NCI-H187 (cell line): ENCODE data around the gene PCYT1B.
A peak's percentile ranks its signal among the peaks of the same experiment; 100 is the strongest.
"Not testable (repeated sequence)": the region's sequence is repeated elsewhere in the genome, so short reads cannot be mapped to it uniquely, and the experiment has no call there.

Source experiments
- DNase-seq, 2 experiments: peaks; one replicate each; lab custom pipeline; 2025; lab: John Stamatoyannopoulos, UW

PCYT1B gene

GRCh38 chrX:24647257-24648058 lies at the start of gene PCYT1B:
PCYT1B (minus strand) TSS chrX:24647347; CDS start chrX:24647105, 242 bp downstream.
- DNase-seq, result peak in 1 of 2 experiments; percentile 30

GRCh38 chrX:24696294-24696693 lies 49.1 kb upstream of the PCYT1B start:
- DNase-seq, result no peak

GRCh38 chrX:24694825-24695224 lies 47.7 kb upstream of the PCYT1B start:
- DNase-seq, result no peak

- peak; percentile 86 to 89 for DNase-seq
Measured at GRCh38 chrX:24693453-24694202, 46.5 kb upstream of the PCYT1B start, which contains the start of gene POLA1. POLA1 (plus strand) TSS chrX:24693918; CDS start chrX:24693962, 44 bp downstream.

- no peak for DNase-seq
Measured at GRCh38 chrX:24692305-24692704, 45.2 kb upstream of the PCYT1B start.

- no peak for DNase-seq
Measured at GRCh38 chrX:24684048-24684447, 36.9 kb upstream of the PCYT1B start.

- no peak for DNase-seq
Measured at GRCh38 chrX:24682739-24683432, 35.7 kb upstream of the PCYT1B start.

GRCh38 chrX:24676403-24677024 lies 29.4 kb upstream of the PCYT1B start:
- DNase-seq, result no peak

GRCh38 chrX:24673424-24673823 lies 26.3 kb upstream of the PCYT1B start:
- no peak for DNase-seq

GRCh38 chrX:24672701-24673190 lies 25.6 kb upstream of the PCYT1B start:
- DNase-seq, result no peak

- no peak for DNase-seq
Measured at GRCh38 chrX:24668111-24668510, 21.0 kb upstream of the PCYT1B start.

- no peak for DNase-seq
Measured at GRCh38 chrX:24662352-24662751, 15.2 kb upstream of the PCYT1B start.

- no peak for DNase-seq
Measured at GRCh38 chrX:24661292-24661691, 14.1 kb upstream of the PCYT1B start.

- no peak for DNase-seq
Measured at GRCh38 chrX:24659646-24660045, 12.5 kb upstream of the PCYT1B start.

- DNase-seq, result no peak
Measured at GRCh38 chrX:24659106-24659505, 12.0 kb upstream of the PCYT1B start.

- no peak for DNase-seq
Measured at GRCh38 chrX:24658421-24658820, 11.3 kb upstream of the PCYT1B start.

- DNase-seq, result no peak
Measured at GRCh38 chrX:24657671-24658386, 10.7 kb upstream of the PCYT1B start.

- DNase-seq, result not testable (repeated sequence)
Measured at GRCh38 chrX:24655679-24656078, 8.5 kb upstream of the PCYT1B start.

- no peak for DNase-seq
Measured at GRCh38 chrX:24651783-24652182, 4.6 kb upstream of the PCYT1B start.

GRCh38 chrX:24648495-24648894 lies 1.3 kb upstream of the PCYT1B start:
- no peak for DNase-seq

- no peak for DNase-seq
Measured at GRCh38 chrX:24646745-24647182, 383 bp downstream of the PCYT1B start.
